Measurements from ENCODE around the gene FRAT2.
"Not testable (repeated sequence)": the region's sequence is repeated elsewhere in the genome, so short reads cannot be mapped to it uniquely, and the experiment has no call there.

FRAT2 gene

GRCh38 chr10:97356318-97356914, 21.9 kb upstream of the FRAT2 start:
- DNase-seq (ENCODE audit: low spot score), result no peak

GRCh38 chr10:97355571-97355975, 21.0 kb upstream of the FRAT2 start:
- no peak for DNase-seq (ENCODE audit: low spot score)

GRCh38 chr10:97353945-97354344, 19.4 kb upstream of the FRAT2 start:
- DNase-seq (ENCODE audit: low spot score), result no peak

- no peak for DNase-seq (ENCODE audit: low spot score)
Observed at GRCh38 chr10:97349752-97350513, 15.4 kb upstream of the FRAT2 start.

- no peak for DNase-seq (ENCODE audit: low spot score)
Observed at GRCh38 chr10:97347317-97347716, 12.8 kb upstream of the FRAT2 start.

- not testable (repeated sequence) for DNase-seq (ENCODE audit: low spot score)
Observed at GRCh38 chr10:97343664-97344063, 9.1 kb upstream of the FRAT2 start.

GRCh38 chr10:97341416-97341815, 6.9 kb upstream of the FRAT2 start:
- no peak for DNase-seq (ENCODE audit: low spot score)

GRCh38 chr10:97338041-97338440, 3.5 kb upstream of the FRAT2 start:
- no peak for DNase-seq (ENCODE audit: low spot score)

GRCh38 chr10:97336942-97337831, 2.7 kb upstream of the FRAT2 start:
- no peak for DNase-seq (ENCODE audit: low spot score)

- no peak for DNase-seq (ENCODE audit: low spot score)
Observed at GRCh38 chr10:97336446-97336845, 1.9 kb upstream of the FRAT2 start.

GRCh38 chr10:97336006-97336405, 1.5 kb upstream of the FRAT2 start:
- DNase-seq (ENCODE audit: low spot score), result no peak

GRCh38 chr10:97335188-97335619, 675 bp upstream of the FRAT2 start:
- no peak for DNase-seq (ENCODE audit: low spot score)

GRCh38 chr10:97333601-97334369, 744 bp downstream of the FRAT2 start:
- DNase-seq (ENCODE audit: low spot score), result peak; percentile 36

GRCh38 chr10:97333351-97333600, 1.3 kb downstream of the FRAT2 start:
- DNase-seq (ENCODE audit: low spot score), result peak; percentile 31

- DNase-seq (ENCODE audit: low spot score), result peak; percentile 51
Observed at GRCh38 chr10:97332591-97333350, 1.8 kb downstream of the FRAT2 start.

GRCh38 chr10:97331153-97331703, 3.3 kb downstream of the FRAT2 start:
- DNase-seq (ENCODE audit: low spot score), result no peak

GRCh38 chr10:97329766-97330165, 4.8 kb downstream of the FRAT2 start:
- DNase-seq (ENCODE audit: low spot score), result no peak

- no peak for DNase-seq (ENCODE audit: low spot score)
Observed at GRCh38 chr10:97328646-97329453, 5.7 kb downstream of the FRAT2 start.

GRCh38 chr10:97327348-97328294, 6.9 kb downstream of the FRAT2 start:
- DNase-seq (ENCODE audit: low spot score), result no peak
